ENCODE results near the gene EHMT1.
"Not testable (repeated sequence)": the region's sequence is repeated elsewhere in the genome, so short reads cannot be mapped to it uniquely, and the experiment has no call there.

EHMT1 gene

GRCh38 chr9:137809726-137810450 lies 191.1 kb downstream of the EHMT1 start:
- DNase-seq (ENCODE audit: low read depth), result not testable (repeated sequence)

- DNase-seq (ENCODE audit: low read depth), result no peak
Observed at GRCh38 chr9:137811283-137811870, 192.6 kb downstream of the EHMT1 start.

GRCh38 chr9:137812356-137813023 lies 193.7 kb downstream of the EHMT1 start:
- DNase-seq (ENCODE audit: low read depth), result no peak

GRCh38 chr9:137813167-137813566 lies 194.4 kb downstream of the EHMT1 start:
- no peak for DNase-seq (ENCODE audit: low read depth)

- no peak for DNase-seq (ENCODE audit: low read depth)
Observed at GRCh38 chr9:137813651-137814415, 195.0 kb downstream of the EHMT1 start.

GRCh38 chr9:137814436-137814835 lies 195.6 kb downstream of the EHMT1 start:
- DNase-seq (ENCODE audit: low read depth), result no peak

GRCh38 chr9:137814841-137815240 lies 196.0 kb downstream of the EHMT1 start:
- no peak for DNase-seq (ENCODE audit: low read depth)

- no peak for DNase-seq (ENCODE audit: low read depth)
Observed at GRCh38 chr9:137815256-137816255, 196.8 kb downstream of the EHMT1 start.

GRCh38 chr9:137816531-137817235 lies 197.9 kb downstream of the EHMT1 start:
- no peak for DNase-seq (ENCODE audit: low read depth)

GRCh38 chr9:137817236-137818200 lies 198.7 kb downstream of the EHMT1 start:
- DNase-seq (ENCODE audit: low read depth), result no peak

- no peak for DNase-seq (ENCODE audit: low read depth)
Observed at GRCh38 chr9:137818286-137818685, 199.5 kb downstream of the EHMT1 start.

GRCh38 chr9:137820161-137820855 lies 201.5 kb downstream of the EHMT1 start:
- no peak for DNase-seq (ENCODE audit: low read depth)

- DNase-seq (ENCODE audit: low read depth), result no peak
Observed at GRCh38 chr9:137823986-137824771, 205.4 kb downstream of the EHMT1 start.

GRCh38 chr9:137825324-137825989 lies 206.7 kb downstream of the EHMT1 start:
- no peak for DNase-seq (ENCODE audit: low read depth)

GRCh38 chr9:137827908-137828526 lies 209.2 kb downstream of the EHMT1 start:
- DNase-seq (ENCODE audit: low read depth), result no peak

GRCh38 chr9:137828527-137829259 lies 209.9 kb downstream of the EHMT1 start:
- DNase-seq (ENCODE audit: low read depth), result no peak
